ENCODE measurements around the gene DAP. TPM values are rescaled to one million over a fixed set of nuclear protein-coding genes. Genes with fewer than 3 reads are reported as not detected.

Gene DAP
- total RNA-seq, 1 experiment from 2014 or later = 47.7 TPM

GRCh38 chr5:10688651-10689171, 72.3 kb downstream of the DAP start:
- TF ChIP-seq ZNF317 (CRISPR knock-in tag; IDR thresholded peaks at IDR 0.05; ENCODE audit: borderline replicate concordance, low read depth) = no peak
- no peak for TF ChIP-seq SOX15 (CRISPR knock-in tag; IDR thresholded peaks at IDR 0.05)
- no peak for TF ChIP-seq PRDM15 (CRISPR knock-in tag; IDR thresholded peaks at IDR 0.05)
- no peak for TF ChIP-seq FOXP4 (CRISPR knock-in tag; IDR thresholded peaks at IDR 0.05)
- no peak for TF ChIP-seq ZNF263 (CRISPR knock-in tag; IDR thresholded peaks at IDR 0.05; ENCODE audit: low read depth)
- TF ChIP-seq ZNF671 (CRISPR knock-in tag; IDR thresholded peaks at IDR 0.05) = no peak
- TF ChIP-seq EMX1 (CRISPR knock-in tag; IDR thresholded peaks at IDR 0.05) = no peak
- TF ChIP-seq SMAD3 (CRISPR knock-in tag; IDR thresholded peaks at IDR 0.05; ENCODE audit: borderline replicate concordance) = no peak
- no peak for TF ChIP-seq NR1H2 (CRISPR knock-in tag; IDR thresholded peaks at IDR 0.05)
- TF ChIP-seq ARID4B (CRISPR knock-in tag; IDR thresholded peaks at IDR 0.05; ENCODE audit: borderline replicate concordance) = no peak
- no peak for TF ChIP-seq FOXP1 (CRISPR knock-in tag; IDR thresholded peaks at IDR 0.05; ENCODE audit: borderline replicate concordance)
- POLR2A ChIA-PET = no interaction called here
- no peak overlapping the region for H3K4me3 Mint-ChIP-seq
- DNase-seq (ENCODE audit: low spot score) = no peak
- no peak for ATAC-seq
- peaks cover 34% of the 10 kb centered on the region for H3K4me1 Mint-ChIP-seq
- H3K9me3 Mint-ChIP-seq = peaks cover 14% of the 10 kb centered on the region
- H3K27me3 Mint-ChIP-seq (ENCODE audit: low read depth) = no peaks in the 10 kb centered on the region
- peaks cover 17% of the 10 kb centered on the region for H3K36me3 Mint-ChIP-seq
- CTCF ChIA-PET = interaction anchor here (0.7 to 2.2 kb wide), 19 partner anchors 9 to 299 kb away, joined by 3 to 25 read pairs (median 6); no protein-coding TSS in a partner anchor
- peak overlapping the region; percentile 9; the same call in 1 of the 2 replicates for H3K27ac Mint-ChIP-seq

- peaks cover 22% of the 10 kb centered on the region for H3K36me3 Mint-ChIP-seq
- peaks cover 14% of the 10 kb centered on the region for H3K9me3 Mint-ChIP-seq
- CTCF ChIA-PET = no interaction called here
- H3K27ac Mint-ChIP-seq = no peak overlapping the region
- H3K4me3 Mint-ChIP-seq = no peak overlapping the region
- H3K27me3 Mint-ChIP-seq (ENCODE audit: low read depth) = no peaks in the 10 kb centered on the region
- H3K4me1 Mint-ChIP-seq = peaks cover 34% of the 10 kb centered on the region
- POLR2A ChIA-PET = no interaction called here
- DNase-seq (ENCODE audit: low spot score) (no peak), ATAC-seq (no peak)
- TF ChIP-seq PREB (CRISPR knock-in tag; IDR thresholded peaks at IDR 0.05; ENCODE audit: borderline replicate concordance) = no peak
- no peak for TF ChIP-seq GABPB1 (CRISPR knock-in tag; IDR thresholded peaks at IDR 0.05)
- no peak for TF ChIP-seq ESRRA (CRISPR knock-in tag; IDR thresholded peaks at IDR 0.05; ENCODE audit: borderline replicate concordance)
- no peak for TF ChIP-seq OVOL2 (CRISPR knock-in tag; IDR thresholded peaks at IDR 0.05; ENCODE audit: borderline replicate concordance)
- no peak for TF ChIP-seq FOXP4 (CRISPR knock-in tag; IDR thresholded peaks at IDR 0.05)
These were observed 74.1 kb downstream of the DAP start for GRCh38 chr5:10686890-10687289.
